Measurements from ENCODE around the gene EXOC5.
"Not testable (repeated sequence)": the region's sequence is repeated elsewhere in the genome, so short reads cannot be mapped to it uniquely, and the experiment has no call there.

Gene EXOC5

DNA sequence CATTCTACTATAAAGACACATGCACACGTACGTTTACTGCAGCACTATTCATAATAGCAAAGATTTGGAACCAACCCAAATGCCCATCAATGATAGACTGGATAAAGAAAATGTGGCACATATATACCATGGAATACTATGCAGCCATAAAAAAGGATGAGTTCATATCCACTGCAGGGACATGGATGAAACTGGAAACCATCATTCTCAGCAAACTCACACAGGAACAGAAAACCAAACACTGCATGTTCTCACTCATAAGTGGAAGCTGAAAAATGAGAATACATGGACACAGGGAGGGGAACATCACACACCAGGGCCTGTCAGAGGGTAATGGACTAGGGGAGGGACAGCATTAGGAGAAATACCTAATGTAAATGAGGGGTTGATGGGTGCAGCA lies 10.5 kb downstream of the EXOC5 start:
- DNase-seq, result not testable (repeated sequence)

DNA sequence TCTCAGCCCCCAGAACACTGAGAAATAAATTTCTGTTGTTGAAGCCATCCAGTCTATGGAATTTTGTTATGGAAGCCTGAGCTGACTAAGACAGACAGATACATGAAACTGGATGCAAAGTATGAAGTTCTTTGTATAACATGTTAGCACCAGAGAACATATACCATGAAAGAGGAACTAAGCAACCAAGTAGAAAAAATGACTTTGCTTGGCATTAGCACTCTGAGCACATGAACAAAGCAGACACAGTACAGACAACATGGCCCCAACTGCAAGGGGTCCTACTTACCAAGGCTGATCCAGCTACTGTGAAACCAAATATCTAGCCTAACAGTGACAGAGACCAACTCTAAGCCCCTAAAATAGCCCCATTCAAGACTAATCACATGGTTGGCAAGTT lies 13.8 kb downstream of the EXOC5 start:
- DNase-seq, result no peak

DNA sequence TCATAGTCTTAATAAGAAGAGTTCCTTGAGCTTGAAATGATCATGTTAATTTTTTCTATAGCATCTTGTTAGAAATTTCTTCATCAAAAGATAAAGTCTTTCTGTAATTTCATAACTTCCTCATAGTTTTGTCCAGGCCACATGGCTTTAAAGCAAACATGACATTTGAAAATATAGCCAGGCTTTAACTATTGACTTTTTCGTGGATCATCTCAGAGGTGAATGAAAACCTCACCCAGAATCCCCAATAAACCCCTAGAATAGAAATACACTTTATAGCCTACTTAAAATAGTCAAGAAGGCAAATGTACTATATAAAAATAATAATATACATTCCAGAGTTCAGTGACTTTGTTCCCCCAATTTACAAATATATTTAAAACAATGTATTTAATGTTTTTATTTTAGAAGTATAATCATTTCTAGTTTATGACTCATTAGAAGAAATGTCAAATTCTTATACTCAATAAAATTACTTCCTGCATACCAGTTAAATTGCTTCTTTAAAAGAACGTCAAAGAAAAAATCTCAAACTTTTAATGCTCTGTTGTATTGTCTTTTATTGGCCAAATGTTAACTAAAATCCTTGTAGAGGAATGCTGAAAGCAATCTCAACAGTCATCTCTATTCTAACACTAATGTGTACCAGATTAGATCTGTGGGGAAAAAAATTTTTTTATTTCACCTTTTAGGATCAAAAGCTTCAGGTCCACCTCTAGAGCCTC lies 21.6 kb downstream of the EXOC5 start:
- DNase-seq, result no peak

DNA sequence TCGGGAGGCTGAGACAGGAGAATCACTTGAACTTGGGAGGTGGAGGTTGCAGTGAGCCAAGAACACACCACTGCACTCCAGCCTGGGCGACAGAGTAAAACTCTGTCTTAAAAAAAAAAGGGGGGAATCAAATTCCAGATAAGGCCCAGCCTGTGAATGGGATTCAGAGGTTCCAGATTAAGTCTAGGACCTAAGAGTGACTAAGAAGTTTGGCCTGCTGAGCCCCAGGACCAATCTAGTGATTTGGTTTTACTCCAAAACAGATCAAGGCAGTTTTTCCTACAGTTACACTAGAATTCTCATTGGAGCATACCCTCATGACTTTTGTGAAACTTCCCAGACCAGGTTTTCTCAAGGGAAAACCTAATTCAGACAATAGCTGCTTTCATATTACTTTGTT lies 22.8 kb downstream of the EXOC5 start:
- no peak for DNase-seq

DNA sequence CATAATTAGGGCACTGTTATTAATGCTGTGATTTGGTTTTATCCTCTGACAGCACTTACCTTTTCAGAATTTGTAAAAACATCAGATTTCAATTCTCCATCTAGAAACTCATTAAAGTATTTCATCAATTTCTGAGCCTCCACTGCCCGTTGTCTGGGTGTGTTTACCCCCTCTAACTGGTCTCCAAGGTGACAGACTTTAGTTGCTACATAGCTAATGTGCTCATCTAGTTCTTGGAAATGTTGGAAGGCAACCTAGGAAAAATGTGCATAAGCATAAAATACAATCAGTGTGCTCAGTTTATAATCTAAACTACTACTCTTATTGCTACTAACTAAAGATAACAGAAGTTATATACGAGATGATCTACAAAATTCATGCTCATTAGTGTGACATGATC lies 24.6 kb downstream of the EXOC5 start:
- no peak for DNase-seq

DNA sequence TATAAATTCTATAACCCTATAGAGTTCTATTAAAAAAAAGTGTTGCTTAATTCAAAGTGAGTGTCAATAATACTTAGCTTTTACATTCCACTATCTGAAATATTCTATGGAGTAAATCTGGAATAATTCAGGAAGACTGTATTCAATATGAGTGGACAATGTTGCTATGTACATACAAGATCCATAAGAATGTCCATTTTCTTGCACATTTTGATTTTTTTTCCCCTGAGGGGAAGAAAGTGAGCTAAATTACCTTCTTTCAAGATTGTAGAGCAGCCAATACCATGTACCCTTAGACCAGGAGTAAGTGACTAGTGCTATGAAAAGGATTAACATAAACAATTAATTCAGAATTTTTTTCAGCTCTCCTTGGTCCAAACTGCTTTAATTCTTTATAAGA lies 25.4 kb downstream of the EXOC5 start:
- no peak for DNase-seq

DNA sequence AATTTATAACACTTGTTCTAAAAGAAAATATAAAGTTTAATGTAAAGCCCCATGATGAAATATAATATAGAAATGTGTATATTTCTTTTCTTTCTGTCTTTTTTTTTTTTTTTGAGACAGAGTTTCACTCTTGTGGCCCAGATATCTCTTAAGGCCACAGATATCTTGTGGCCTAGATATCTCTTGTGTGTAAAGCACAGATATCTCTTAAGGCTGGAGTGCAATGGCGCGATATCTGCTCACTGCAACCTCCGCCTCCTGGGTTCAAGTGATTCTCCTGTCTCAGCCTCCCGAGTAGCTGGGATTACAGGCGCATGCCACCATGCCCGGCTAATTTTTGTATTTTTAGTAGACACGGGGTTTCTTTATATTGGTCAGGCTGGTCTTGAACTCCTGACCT lies 28.6 kb downstream of the EXOC5 start:
- not testable (repeated sequence) for DNase-seq

DNA sequence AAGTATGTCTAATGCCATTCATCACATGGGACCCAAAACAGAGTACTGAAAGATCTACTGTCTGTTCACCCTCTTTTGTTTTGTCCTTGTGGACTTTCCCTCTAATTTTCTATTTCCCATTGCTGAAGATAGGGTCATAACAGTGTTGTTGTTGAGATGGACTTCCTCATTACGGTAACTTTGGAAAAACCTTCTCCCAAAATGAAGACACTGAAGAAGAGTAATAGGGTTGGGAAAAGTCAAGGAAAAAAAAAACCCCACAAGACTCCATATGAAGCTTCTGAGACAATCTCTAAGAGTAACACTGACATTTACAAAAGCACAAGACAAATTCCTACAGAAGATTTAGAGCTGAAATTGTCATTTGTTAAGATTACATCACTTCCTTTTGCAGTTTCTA lies 36.7 kb downstream of the EXOC5 start:
- no peak for DNase-seq

DNA sequence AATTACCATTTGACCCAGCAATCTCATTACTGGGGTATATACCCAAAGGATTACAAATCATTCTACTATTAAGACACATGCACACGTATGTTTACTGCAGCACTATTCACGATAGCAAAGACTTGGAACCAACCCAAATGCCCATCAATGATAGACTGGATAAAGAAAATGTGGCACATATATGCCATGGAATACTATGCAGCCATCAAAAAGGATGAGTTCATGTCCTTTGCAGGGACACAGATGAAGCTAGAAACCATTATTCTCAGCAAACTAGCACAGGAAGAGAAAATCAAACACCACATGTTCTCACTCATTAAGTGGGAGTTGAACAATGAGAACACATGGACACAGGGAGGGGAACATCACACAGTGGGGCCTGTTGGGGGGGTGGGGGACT lies 40.4 kb downstream of the EXOC5 start:
- not testable (repeated sequence) for DNase-seq

DNA sequence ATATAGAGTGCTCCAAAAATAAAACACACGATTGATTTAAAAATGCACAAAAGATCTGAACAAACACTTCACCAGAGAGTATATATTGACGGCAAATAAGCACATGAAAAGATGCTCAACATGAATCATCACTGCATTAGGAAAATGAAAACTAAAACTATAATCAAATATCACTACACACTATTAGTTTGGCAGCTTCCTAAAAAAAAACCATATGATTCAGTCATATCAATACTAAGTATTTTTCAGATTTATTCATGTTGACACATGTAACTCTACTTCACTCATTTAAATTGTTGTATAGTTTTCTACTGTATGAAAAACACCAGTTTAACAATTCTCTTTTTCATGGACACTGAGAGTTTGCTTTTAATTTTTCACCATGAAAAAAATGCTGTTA lies 41.6 kb downstream of the EXOC5 start:
- DNase-seq, result no peak

DNA sequence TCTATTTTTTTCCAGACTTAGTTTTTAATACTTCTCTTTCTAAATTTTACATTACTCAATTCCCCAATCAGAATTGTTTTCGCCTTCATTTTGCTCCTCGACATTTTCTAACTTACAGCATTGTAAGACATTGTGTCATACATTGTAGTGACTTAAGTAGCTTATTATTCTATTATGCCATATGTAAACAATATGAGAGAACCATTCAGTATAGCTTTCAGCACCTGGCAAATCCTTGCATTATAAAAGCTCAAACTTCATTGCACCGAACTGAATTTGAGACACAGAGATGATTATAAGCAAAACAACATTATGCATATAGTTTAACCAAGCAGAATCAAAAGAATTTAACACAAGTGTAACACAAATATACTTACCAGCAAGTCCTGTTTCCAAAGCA lies 46.8 kb downstream of the EXOC5 start:
- no peak for DNase-seq

DNA sequence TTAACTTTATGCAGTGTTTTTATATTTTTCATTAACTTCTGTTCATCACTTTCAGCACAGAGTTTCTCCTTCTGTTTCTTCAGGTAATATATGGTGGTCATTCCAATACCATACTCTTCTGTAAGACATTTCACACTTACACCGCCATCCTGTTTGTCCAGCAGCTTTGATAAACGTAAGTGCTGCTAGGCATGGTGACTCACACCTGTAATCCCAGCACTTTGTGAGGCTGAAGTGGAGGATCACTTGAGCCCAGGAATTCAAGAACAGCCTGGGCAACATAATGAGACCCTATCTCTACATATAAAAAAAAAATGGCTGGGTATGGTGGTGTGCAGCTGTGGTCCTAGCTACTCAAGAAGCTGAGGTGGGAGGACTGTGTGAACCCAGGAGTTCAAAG lies 55.8 kb downstream of the EXOC5 start:
- no peak for DNase-seq

DNA sequence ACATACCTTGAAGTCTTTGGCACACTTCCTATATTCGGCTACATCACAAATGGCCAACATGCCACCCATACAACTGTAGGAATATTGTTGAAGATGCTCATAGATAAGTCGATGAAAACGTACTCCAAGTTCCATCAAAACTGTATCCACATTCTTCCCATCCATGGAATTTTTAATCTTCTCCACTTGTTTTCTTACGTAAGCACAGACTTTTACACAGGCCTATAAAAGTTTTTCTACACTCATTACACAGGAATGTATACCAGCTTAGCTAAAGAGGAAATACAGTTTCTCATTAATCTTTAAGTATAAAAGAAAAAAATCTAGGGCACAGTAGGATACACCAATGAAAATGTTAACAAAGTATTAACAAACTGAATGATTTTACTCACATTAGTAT lies 59.1 kb downstream of the EXOC5 start:
- DNase-seq, result no peak

DNA sequence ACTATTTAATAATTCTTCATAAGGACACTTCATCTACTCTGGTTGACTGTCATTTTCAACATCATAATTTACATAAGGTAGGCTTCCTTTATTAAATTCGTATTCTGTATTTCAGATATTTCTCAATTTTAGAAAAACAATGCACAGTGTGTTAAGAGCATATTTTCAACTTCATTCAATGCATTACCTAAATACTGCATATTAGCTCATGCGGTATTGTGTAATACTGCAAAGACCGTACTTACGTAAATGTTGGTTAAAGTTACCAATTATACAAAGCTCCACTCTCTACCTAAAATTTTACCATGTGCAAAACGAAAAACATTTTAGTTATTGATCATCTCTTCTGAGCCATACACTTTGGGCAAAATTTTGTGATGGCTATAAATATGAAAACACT lies 62.8 kb downstream of the EXOC5 start:
- DNase-seq, result no peak

DNA sequence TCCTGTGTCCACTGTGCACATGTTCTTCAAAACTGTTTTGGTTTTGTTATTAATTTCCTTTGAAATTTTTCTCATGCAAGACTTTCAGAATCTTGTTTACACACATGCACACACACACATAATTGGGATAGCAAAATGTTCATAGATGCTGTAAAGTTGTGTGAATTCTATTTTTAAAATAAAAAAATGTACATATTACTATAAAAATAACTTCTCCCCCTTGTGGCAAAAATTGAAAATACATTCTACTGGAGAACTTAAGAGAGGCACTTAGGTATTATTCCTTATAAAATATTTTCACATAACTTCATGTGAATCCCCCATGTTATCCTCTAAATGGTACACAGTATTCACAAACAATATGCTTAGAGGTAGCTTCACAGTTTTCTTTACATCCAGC lies 66.0 kb downstream of the EXOC5 start:
- DNase-seq, result peak in 1 of 2 donors; percentile 16

DNA sequence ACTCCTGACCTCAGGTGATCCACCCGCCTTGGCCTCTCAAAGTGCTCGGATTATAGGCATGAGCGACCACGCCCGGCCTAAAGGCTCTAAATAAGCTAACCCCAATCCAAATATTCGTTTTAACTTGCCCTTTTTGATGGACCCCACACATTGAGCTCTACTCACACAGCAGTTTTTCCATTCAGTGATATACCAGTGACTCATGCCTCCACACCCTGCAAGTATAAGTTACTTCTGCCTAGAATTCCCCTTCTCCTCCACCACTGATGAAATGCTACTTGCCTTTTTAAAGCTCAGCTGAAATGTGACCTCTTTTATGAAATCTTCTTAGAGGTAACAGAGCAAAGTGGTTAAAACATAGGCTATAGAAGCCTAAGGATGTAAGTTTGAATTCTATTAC lies 68.8 kb downstream of the EXOC5 start:
- no peak for DNase-seq

DNA sequence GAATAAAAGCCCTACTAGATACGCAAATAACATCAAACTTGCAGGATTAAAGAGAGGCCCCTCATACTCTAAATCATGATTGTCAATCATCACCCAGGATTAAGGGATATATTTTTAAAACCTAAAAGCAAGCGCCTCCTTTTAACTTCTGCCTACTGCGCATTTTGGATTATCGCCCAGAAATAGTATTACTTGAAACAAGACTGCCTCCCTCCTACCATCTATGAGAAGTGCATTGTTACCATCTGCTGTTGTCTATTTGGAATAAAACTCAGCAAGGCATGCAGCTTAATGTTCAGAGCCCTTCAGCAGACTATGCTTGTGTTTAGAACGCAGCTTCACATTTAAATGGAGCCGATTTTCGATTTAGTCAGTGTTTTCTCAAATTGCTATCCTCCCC lies 79.6 kb downstream of the EXOC5 start:
- DNase-seq, result no peak

DNA sequence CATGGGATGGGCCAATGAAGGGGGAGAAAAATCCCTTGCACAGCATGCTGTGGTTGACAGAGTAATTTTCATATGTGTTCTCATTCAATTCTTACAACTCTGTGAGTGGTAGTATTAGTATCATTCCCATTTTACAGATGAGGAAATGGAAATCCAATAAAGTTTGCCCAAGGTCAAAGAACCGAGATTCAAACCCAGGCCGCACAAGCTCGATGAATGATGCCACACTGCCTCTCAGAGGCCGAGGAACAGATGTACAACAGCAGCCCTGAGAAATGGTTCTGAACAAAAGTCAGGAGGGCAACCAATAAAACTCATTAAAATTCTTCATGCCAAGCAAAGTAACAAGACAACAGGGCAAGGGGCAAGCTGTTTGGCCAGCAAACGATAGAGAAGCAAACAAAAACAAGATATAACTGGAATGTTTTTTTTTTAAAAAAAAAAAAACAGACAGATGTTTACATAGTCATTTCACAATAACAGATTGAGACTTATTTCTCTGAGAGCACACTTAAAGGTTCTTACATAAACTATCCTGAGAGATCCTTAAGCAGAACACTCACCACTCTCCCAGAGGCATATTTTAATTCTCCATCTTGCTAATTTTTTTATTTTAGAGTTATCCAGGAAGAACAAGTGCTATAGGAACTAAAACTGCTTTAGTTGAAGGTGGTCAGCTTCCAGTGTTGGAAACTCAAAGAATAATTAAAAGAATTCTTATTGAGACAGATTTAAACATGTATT lies 85.8 kb downstream of the EXOC5 start:
- DNase-seq, result no peak

DNA sequence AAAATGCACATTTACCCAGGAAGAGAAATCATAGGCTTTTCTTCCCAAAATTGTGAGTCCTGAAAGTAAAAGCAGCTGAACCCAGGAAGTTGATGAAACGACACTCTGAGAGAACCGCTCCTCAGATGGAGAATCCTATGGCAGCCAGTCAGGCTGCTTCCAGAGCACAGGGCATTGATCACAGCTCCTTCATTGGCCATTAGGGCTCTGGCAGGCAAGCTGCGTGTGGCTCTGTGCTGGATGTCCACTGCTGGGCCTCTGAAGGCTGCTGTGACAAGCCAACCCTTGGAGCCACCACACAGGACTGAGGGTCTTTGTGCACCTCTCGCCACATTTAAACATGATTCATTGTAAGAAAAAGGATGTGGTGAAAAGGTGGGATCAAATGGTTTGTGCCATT lies 89.4 kb downstream of the EXOC5 start:
- DNase-seq, result no peak

DNA sequence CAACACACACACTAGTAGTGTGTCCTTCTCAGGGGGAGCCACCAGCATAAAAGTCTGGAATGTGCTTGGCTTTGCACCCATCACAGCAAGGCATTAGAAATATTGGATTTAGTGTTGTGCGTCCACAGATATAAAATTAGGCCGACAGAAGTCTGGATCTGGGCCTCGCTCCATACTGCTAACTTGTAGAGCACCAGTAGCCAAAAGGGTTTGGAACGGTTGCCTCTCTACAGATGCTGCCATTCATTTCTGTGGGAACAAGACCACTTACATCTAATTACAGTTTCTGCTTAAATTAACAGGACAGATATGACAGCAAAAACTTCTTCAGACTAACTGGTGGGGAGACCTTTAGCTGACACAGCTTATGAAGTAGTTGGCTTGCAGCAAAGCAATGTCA lies 94.2 kb downstream of the EXOC5 start:
- no peak for DNase-seq

DNA sequence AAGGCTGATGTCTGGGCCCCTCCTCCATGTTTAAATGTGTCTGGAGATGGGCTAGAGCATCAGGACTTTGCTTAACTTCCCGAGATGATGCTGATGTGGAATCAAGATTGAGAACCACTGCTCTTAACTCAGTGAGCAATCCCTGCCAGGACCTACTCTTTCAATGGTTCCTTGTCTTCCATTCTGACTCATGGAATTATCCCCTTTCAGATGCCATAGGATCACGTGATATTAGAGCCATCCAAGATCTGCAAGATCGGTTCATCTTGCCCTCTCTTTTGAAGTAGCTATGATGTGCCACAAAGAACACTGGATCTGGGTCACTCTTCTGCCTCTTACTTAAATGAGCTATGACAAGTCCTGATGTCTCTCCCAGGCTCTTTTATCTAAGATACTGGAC lies 96.8 kb downstream of the EXOC5 start:
- no peak for DNase-seq

DNA sequence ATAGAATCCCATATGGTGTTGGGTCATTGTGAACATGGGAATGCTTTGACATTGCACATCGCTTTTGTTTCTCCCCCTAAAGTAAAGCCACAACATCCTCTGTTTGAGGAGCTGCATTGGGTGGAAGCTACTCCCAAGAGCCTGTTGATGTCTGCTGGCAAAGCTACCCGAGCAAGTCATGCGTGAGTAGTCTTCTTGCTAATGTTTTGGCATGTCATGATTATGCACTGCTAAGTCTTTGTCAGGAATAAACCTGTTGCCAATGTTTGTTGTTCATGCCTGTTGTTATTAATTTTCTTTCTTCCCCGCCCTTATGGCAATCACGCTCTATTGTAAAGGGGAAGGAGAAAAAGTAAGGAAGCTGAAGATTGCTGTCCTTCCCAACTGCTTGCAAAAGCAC lies 97.3 kb downstream of the EXOC5 start:
- DNase-seq, result no peak

DNA sequence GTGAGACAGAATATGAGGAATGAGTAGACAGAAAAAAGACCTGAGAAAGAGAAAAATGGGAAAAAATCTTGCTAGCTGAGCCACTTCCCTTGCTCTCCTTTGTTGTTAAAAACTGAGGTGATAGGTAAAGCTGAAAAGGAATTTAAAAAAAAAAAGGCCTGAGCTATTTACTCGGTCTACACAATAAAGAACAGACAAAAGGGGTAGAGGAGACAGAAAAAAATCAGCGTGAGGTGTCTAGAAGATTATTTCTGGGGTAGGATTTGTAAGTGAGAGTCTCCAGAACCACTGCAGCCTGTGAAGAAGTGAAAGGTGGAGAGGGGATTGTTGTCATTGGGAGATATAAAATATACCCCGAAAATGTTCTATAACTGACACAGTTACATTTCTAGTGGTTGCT lies 98.8 kb downstream of the EXOC5 start:
- DNase-seq, result no peak

DNA sequence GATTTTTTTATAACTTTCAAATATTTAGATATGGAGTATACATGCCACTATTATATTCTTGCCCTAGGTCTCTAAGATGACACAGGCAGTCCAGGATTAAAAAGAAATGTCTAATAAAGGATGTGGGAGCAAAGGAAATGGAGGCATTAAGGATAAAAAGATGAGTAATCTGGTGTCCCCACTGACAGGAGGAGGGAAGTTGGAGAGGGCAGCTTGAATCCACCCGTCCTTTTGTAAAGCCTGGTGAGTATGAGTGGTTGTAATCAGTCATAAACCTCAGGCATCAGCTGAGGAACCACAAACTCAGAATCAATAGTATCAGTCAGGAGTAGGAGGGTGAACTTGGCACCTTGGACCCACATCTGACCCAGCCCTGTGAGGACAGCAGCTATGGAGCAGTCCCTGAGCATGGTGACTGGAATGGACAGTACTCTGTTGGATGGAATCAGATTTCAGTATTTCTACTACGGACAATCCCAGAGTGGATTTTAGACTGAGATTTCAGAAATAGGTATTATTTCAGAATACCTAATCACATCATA lies 100.5 kb downstream of the EXOC5 start:
- no peak for DNase-seq

Measured in CD4-positive, alpha-beta T cell treated with Interferon alpha-2 for 1 hour (primary cell).